GM18499 (cell line): ENCODE measurements around the gene SESN1.

Experiments used
- ATAC-seq: cut with Tn5 transposase; IDR thresholded peaks from one replicate; pipeline ENCODE4 v1.9.1; 2021; ENCODE audit warnings: moderate number of reproducible peaks; ENCODE audit not compliant: insufficient read depth, unreplicated experiment

Gene SESN1

GRCh38 chr6:108945681-108946159 is 148.9 kb downstream of the SESN1 start:
- ATAC-seq, result no peak

DNA sequence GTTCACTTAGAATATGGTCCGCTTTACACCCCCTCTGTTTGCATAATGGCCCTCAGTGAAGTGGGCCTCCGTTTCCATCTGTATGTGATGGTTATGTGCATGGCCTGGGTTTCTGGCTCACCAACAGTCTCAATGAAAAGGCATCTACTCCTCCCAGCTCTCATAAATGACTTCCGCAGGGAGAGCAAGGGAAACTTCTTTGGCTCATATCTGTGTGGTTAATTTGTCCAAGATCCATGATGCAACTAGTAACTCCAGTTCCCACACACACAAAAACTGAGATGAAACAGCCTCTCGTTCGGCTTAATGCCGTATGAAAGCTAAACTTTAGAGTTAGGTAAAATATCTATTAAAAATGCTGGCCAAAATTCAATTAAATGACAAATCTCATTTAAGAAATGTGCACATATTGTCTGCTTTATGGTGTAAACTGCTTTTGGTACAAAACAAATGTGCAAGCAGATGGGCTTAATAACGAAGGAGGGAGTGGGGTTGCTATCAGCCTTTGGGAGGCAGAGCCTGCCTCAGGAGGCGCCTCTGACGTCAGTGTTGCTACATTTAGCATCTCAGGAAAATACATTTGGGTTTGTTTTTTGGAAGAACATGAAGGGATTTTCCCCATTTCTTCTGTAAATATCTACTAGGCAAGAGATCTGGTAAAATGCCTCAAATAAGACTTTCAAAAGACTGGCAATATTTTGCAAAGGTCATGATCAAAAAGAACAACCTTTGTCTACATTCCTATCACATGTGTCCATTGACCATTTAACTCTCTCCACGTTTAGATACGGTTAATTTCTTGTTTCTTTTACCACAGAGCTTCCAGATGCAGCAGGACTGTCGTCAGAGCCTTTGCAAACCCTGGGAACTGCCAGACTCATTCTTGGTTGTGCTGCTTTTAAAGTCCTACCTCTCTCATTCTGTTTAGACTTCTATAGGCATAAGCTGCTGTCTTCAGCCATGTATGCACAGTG is 149.7 kb downstream of the SESN1 start:
- ATAC-seq, result no peak

- no peak for ATAC-seq
Measured at GRCh38 chr6:108944071-108944470, 150.6 kb downstream of the SESN1 start.

DNA sequence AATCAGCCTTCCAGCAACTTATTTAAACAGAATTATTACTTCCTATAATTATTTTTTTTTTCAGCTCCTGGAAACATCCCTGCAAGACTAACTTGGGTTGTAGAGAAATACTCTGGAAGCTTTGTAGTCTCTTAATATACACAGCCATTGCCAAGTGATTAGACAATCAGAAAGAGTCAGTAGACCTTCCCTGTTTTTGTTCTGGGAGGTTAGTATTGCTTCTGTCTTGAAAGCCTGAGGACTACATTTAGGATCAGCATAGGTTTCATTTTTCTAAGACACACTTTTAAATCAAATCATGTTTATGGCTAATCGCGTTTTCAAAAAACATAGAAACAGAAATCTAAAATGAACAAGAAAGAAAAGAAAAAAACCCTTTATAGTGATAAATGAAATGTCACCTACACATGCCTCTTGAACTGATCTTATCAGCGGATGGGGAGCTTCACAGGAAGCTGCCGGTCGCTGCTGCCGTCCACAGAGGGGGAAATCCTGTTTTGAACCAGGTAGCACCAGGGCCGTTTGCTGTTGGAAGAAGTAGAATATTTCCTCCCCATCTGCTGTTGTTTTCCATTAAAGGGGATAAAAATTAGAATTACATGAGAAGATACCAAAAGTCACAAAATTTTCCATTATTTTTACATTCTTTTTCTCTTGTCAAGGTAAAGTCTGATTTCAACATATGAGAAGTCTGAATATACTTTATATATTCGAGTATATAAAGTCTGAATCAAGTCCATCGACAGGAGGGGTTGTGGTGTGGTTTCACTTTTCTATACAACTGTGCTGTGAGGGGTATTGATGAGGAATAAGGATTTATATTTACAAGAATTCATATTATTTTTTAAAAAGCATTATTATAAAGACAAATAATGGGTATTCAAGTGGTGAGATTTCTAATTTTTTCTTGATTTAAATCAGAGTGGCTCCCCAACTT is 151.8 kb downstream of the SESN1 start:
- ATAC-seq, result no peak

GRCh38 chr6:108941859-108942258 is 152.8 kb downstream of the SESN1 start:
- no peak for ATAC-seq

DNA sequence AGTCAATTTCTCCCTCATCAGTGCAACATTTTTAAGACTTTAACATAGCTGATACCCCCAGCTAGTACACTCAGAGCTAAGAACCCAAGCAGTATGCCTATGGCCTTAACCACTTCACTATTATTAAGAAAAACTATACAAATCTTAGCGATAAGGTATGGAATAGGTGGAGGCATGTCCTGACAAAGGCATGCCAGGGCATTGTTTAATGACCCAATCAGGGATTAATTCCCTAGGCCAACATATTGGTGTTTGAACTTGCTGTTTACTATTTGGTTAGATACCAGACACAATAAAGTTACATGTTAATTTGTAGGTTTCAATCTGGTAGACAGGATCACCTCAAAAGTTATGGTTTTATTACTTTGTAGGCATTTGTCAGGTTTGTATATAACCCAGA is 153.4 kb downstream of the SESN1 start:
- ATAC-seq, result no peak

- ATAC-seq, result no peak
Measured at GRCh38 chr6:108940741-108941140, 153.9 kb downstream of the SESN1 start.

GRCh38 chr6:108937170-108937569 is 157.5 kb downstream of the SESN1 start:
- no peak for ATAC-seq
